Spinal cord (tissue), 10 donors: Measurements from ENCODE around the gene KMT2E. TPM values are rescaled to one million over a fixed set of nuclear protein-coding genes. Genes with fewer than 3 reads are reported as not detected.
A peak's percentile ranks its signal among the peaks of the same experiment; 100 is the strongest.
"Not testable (repeated sequence)": the region's sequence is repeated elsewhere in the genome, so short reads cannot be mapped to it uniquely, and the experiment has no call there.

ENCODE experiments used
- DNase-seq, 6 donors: peaks; one replicate each; pipeline versions ENCODE4 v3.0.0 to v3.0.0-alpha.2; 2013 to 2015; ENCODE audit warnings: low spot score in 6 of 6, low read depth in 4 of 6
- H3K27ac ChIP-seq: one replicate; pipeline ENCODE4 v1.5.1; 2013; ENCODE audit warnings: low read depth, low read length, control low read depth
- H3K27me3 ChIP-seq: one replicate; pipeline ENCODE4 v1.6.1; 2013; ENCODE audit warnings: low read length; ENCODE audit not compliant: control insufficient read depth, insufficient read depth
- H3K36me3 ChIP-seq: one replicate; pipeline ENCODE4 v1.6.1; 2013; ENCODE audit warnings: low read length; ENCODE audit not compliant: control insufficient read depth, insufficient read depth
- H3K4me1 ChIP-seq: one replicate; pipeline ENCODE4 v1.6.1; 2013; ENCODE audit warnings: low read length; ENCODE audit not compliant: control insufficient read depth, insufficient read depth
- H3K4me3 ChIP-seq: one replicate; pipeline ENCODE4 v1.5.1; 2013; ENCODE audit warnings: low read depth, low read length, control low read depth
- H3K9me3 ChIP-seq: one replicate; pipeline ENCODE4 v1.6.1; 2013; ENCODE audit warnings: low read length; ENCODE audit not compliant: control insufficient read depth, insufficient read depth
- WGBS: methylation state at CpG from one replicate; pipeline ENCODE4 v1.1.5; 2013; ENCODE audit warnings: missing lambda C conversion rate; ENCODE audit not compliant: insufficient coverage; 5-methylcytosine and 5-hydroxymethylcytosine counted together
- polyA plus RNA-seq, 2 donors: library from polyadenylated mRNA; unstranded; fragments of 120-200 nt; gene quantifications; one replicate each; pipeline ENCODE4 v1.2.1, GENCODE V29; 2013; ENCODE audit not compliant: insufficient read length in 2 of 2
- total RNA-seq, 2 donors: library from RNA; depleted of rRNA in 1 of 2; stranded (reverse); fragments of 120-200 nt in 1 of 2; fragments of >200 nt in 1 of 2; gene quantifications; one replicate each; pipeline versions ENCODE4 v1.2.3 to v1.2.4, GENCODE V29; 2013 to 2014
- donor health status: healthy.

Gene KMT2E
- total and polyA plus RNA-seq, 4 donors: 73.1 to 164 (median 88.5) TPM

- DNase-seq: no peak
- Histone ChIP-seq H3K4me3 (no peak overlapping the region), H3K9me3 (no peaks in the 10 kb centered on the region), H3K36me3 (no peaks in the 10 kb centered on the region), H3K4me1 (peaks cover 9% of the 10 kb centered on the region), H3K27ac (peak overlapping the region; percentile 71), H3K27me3 (no peaks in the 10 kb centered on the region)
- 75% methylated on average over 1 of the region's 2 CpGs for WGBS
Measured at GRCh38 chr7:104973227-104973626, 40.8 kb upstream of the KMT2E start.

GRCh38 chr7:104973909-104974415, 40.0 kb upstream of the KMT2E start:
- peak in 1 of 6 donors; percentile 45 for DNase-seq
- no peaks in the 10 kb centered on the region for H3K36me3 ChIP-seq
- no CpG with 5 or more reads among the region's 3 CpGs for WGBS
- peak overlapping the region; percentile 71 for H3K27ac ChIP-seq
- peaks cover 9% of the 10 kb centered on the region for H3K4me1 ChIP-seq
- no peak overlapping the region for H3K4me3 ChIP-seq
- H3K9me3 ChIP-seq: no peaks in the 10 kb centered on the region
- H3K27me3 ChIP-seq: no peaks in the 10 kb centered on the region

GRCh38 chr7:104975553-104975952, 38.5 kb upstream of the KMT2E start:
- not testable (repeated sequence) for H3K9me3 ChIP-seq, H3K4me3 ChIP-seq, H3K27ac ChIP-seq, H3K36me3 ChIP-seq, H3K27me3 ChIP-seq, DNase-seq
- peaks cover 15% of the 10 kb centered on the region for H3K4me1 ChIP-seq
- 100% methylated on average over 4 of the region's 6 CpGs for WGBS

GRCh38 chr7:104976966-104977636, 36.9 kb upstream of the KMT2E start:
- DNase-seq: peak in 1 of 6 donors; percentile 35
- Histone ChIP-seq H3K4me3 (no peak overlapping the region), H3K27me3 (no peaks in the 10 kb centered on the region), H3K27ac (peak overlapping the region; percentile 65), H3K4me1 (peaks cover 11% of the 10 kb centered on the region), H3K36me3 (no peaks in the 10 kb centered on the region), H3K9me3 (no peaks in the 10 kb centered on the region)
- no CpG with 5 or more reads among the region's 3 CpGs for WGBS

- no peaks in the 10 kb centered on the region for H3K27me3 ChIP-seq
- H3K4me3 ChIP-seq: no peak overlapping the region
- no peaks in the 10 kb centered on the region for H3K36me3 ChIP-seq
- H3K4me1 ChIP-seq: peaks cover 15% of the 10 kb centered on the region
- peak overlapping the region; percentile 65 for H3K27ac ChIP-seq
- DNase-seq: peak in 1 of 6 donors; percentile 69
- WGBS: no CpG with 5 or more reads among the region's 1 CpG
- H3K9me3 ChIP-seq: no peaks in the 10 kb centered on the region
Measured at GRCh38 chr7:104978460-104978859, 35.5 kb upstream of the KMT2E start.

GRCh38 chr7:104979167-104979841, 34.7 kb upstream of the KMT2E start:
- DNase-seq: peak in 2 of 6 donors; percentile 71 to 78
- peak overlapping the region; percentile 65 for H3K27ac ChIP-seq

GRCh38 chr7:104980440-104980839, 33.6 kb upstream of the KMT2E start:
- Histone ChIP-seq H3K27me3 (no peaks in the 10 kb centered on the region), H3K4me1 (peaks cover 20% of the 10 kb centered on the region), H3K4me3 (no peak overlapping the region), H3K27ac (no peak overlapping the region), H3K9me3 (no peaks in the 10 kb centered on the region), H3K36me3 (no peaks in the 10 kb centered on the region)
- DNase-seq: no peak
- no CpG with 5 or more reads among the region's 5 CpGs for WGBS

More at GRCh38 chr7:104979167-104979841, 34.7 kb upstream of the KMT2E start:
- H3K36me3 ChIP-seq: no peaks in the 10 kb centered on the region
- 19% methylated on average over 4 of the region's 4 CpGs for WGBS
- no peaks in the 10 kb centered on the region for H3K9me3 ChIP-seq
- H3K4me1 ChIP-seq: peaks cover 19% of the 10 kb centered on the region
- H3K4me3 ChIP-seq: no peak overlapping the region
- H3K27me3 ChIP-seq: no peaks in the 10 kb centered on the region

GRCh38 chr7:104980841-104981671, 32.9 kb upstream of the KMT2E start:
- no CpG with 5 or more reads among the region's 4 CpGs for WGBS
- Histone ChIP-seq H3K27me3 (no peaks in the 10 kb centered on the region), H3K27ac (no peak overlapping the region), H3K36me3 (no peaks in the 10 kb centered on the region), H3K4me3 (no peak overlapping the region), H3K9me3 (no peaks in the 10 kb centered on the region), H3K4me1 (peaks cover 20% of the 10 kb centered on the region)
- DNase-seq: peak in 2 of 6 donors; percentile 80 to 89

GRCh38 chr7:104981672-104982037, 32.4 kb upstream of the KMT2E start:
- H3K27ac ChIP-seq: no peak overlapping the region
- peaks cover 22% of the 10 kb centered on the region for H3K4me1 ChIP-seq
- no peak overlapping the region for H3K4me3 ChIP-seq
- DNase-seq: no peak
- H3K27me3 ChIP-seq: no peaks in the 10 kb centered on the region
- WGBS: no CpG with 5 or more reads among the region's 1 CpG
- no peaks in the 10 kb centered on the region for H3K9me3 ChIP-seq
- no peaks in the 10 kb centered on the region for H3K36me3 ChIP-seq
